GM23338 (cell line): ENCODE data around the gene PRC1. TPM values are rescaled to one million over a fixed set of nuclear protein-coding genes. Genes with fewer than 3 reads are reported as not detected.

Experiments
- ATAC-seq: fragments of 200-7000 bp; cut with Tn5 transposase; 3 replicates; pipeline ENCODE4 v1.9.1; 2020
- DNase-seq: peaks from one replicate; pipeline ENCODE4 v3.0.0-alpha.2; 2015; ENCODE audit warnings: low spot score
- H2AFZ ChIP-seq: fragments of 200-600 bp; sonication (generic); 2 replicates; pipeline ENCODE4 v1.8.0; 2016; ENCODE audit warnings: antibody characterized with exemption, mild to moderate bottlenecking, moderate library complexity
- H3F3A ChIP-seq: fragments of 200-600 bp; sonication (generic); replicated peaks from 2 replicates; pipeline ENCODE4 v1.8.0; 2017; ENCODE audit warnings: antibody characterized with exemption, mixed run types, low read depth
- H3K27ac ChIP-seq: fragments of 200-600 bp; sonication (generic); 2 replicates; pipeline ENCODE4 v1.6.1; 2016; ENCODE audit warnings: low read depth
- H3K27me3 ChIP-seq: fragments of 200-600 bp; sonication (generic); 2 replicates; pipeline ENCODE4 v1.8.0; 2016; ENCODE audit warnings: mild to moderate bottlenecking, mixed run types, moderate library complexity; ENCODE audit not compliant: insufficient read depth
- H3K36me3 ChIP-seq: fragments of 200-600 bp; sonication (generic); 2 replicates; pipeline ENCODE4 v1.8.0; 2016; ENCODE audit warnings: mild to moderate bottlenecking; ENCODE audit not compliant: insufficient read depth
- H3K4me1 ChIP-seq: fragments of 200-600 bp; sonication (generic); 2 replicates; pipeline ENCODE4 v1.8.0; 2016; ENCODE audit warnings: mild to moderate bottlenecking, moderate library complexity; ENCODE audit not compliant: insufficient read depth
- H3K4me2 ChIP-seq: fragments of 200-600 bp; sonication (generic); 2 replicates; pipeline ENCODE4 v1.7.1; 2017; ENCODE audit warnings: mixed run types
- H3K4me3 ChIP-seq: fragments of 200-600 bp; sonication (generic); 2 replicates; pipeline ENCODE4 v1.6.1; 2016; ENCODE audit warnings: mixed run types
- H3K79me2 ChIP-seq: fragments of 200-600 bp; sonication (generic); replicated peaks from 2 replicates; pipeline ENCODE4 v1.8.0; 2017; ENCODE audit warnings: mild to moderate bottlenecking; ENCODE audit not compliant: insufficient read depth
- H3K9me2 ChIP-seq: fragments of 200-600 bp; sonication (generic); 2 replicates; pipeline ENCODE4 v1.8.0; 2017; ENCODE audit not compliant: insufficient read depth
- H4K20me1 ChIP-seq: fragments of 200-600 bp; sonication (generic); replicated peaks from 2 replicates; pipeline ENCODE4 v1.8.0; 2017; ENCODE audit warnings: mild to moderate bottlenecking; ENCODE audit not compliant: insufficient read depth
- H3K27ac Mint-ChIP-seq: 2 replicates; pipeline ENCODE4 v1.8.0; 2020; ENCODE audit warnings: inconsistent platforms, mild to moderate bottlenecking, moderate library complexity, mixed read lengths
- H3K27me3 Mint-ChIP-seq: 3 replicates; pipeline ENCODE4 v1.8.0; 2022; ENCODE audit warnings: low read depth, mild to moderate bottlenecking, moderate library complexity, mixed read lengths, inconsistent platforms; ENCODE audit not compliant: insufficient read depth, poor library complexity
- H3K36me3 Mint-ChIP-seq: 3 replicates; pipeline ENCODE4 v1.8.0; 2021; ENCODE audit warnings: low read depth, mild to moderate bottlenecking, inconsistent platforms, moderate library complexity, mixed read lengths
- H3K4me1 Mint-ChIP-seq: 3 replicates; pipeline ENCODE4 v1.8.0; 2020; ENCODE audit warnings: mild to moderate bottlenecking, inconsistent platforms, mixed read lengths
- H3K4me3 Mint-ChIP-seq: 3 replicates; pipeline ENCODE4 v1.8.0; 2021; ENCODE audit warnings: moderate library complexity, mild to moderate bottlenecking, inconsistent platforms, mixed read lengths
- H3K9me3 Mint-ChIP-seq: 3 replicates; pipeline ENCODE4 v1.8.0; 2020; ENCODE audit warnings: moderate library complexity, mild to moderate bottlenecking, inconsistent platforms, mixed read lengths
- CREB1 ChIP-seq: fragments of 250-450 bp; sonication (Bioruptor Pico); IDR thresholded peaks from 2 replicates; pipeline ENCODE4 v1.5.0; 2020; ENCODE audit warnings: low read depth, mild to moderate bottlenecking, moderate library complexity
- EZH2 ChIP-seq: fragments of 200-600 bp; sonication (generic); IDR thresholded peaks from one replicate; pipeline ENCODE4 v1.8.0; 2017; ENCODE audit warnings: antibody characterized with exemption, mild to moderate bottlenecking, low read depth; ENCODE audit not compliant: unreplicated experiment
- EZH2phosphoT487 ChIP-seq: fragments of 200-600 bp; sonication (generic); IDR thresholded peaks from one replicate; pipeline ENCODE4 v1.8.1; 2018; ENCODE audit warnings: antibody characterized with exemption; ENCODE audit not compliant: unreplicated experiment
- JUNB ChIP-seq: IDR thresholded peaks from one replicate; pipeline ENCODE4 v1.6.1; 2016; ENCODE audit warnings: antibody characterized with exemption; ENCODE audit not compliant: unreplicated experiment
- NANOG ChIP-seq: IDR thresholded peaks from 2 replicates; pipeline ENCODE4 v1.6.1; 2016; ENCODE audit warnings: antibody characterized with exemption, borderline replicate concordance
- POLR2AphosphoS5 ChIP-seq: IDR thresholded peaks from 2 replicates; pipeline ENCODE4 v1.6.1; 2016; ENCODE audit warnings: antibody characterized with exemption, low read depth
- STAT1 ChIP-seq: IDR thresholded peaks from one replicate; pipeline ENCODE4 v1.6.1; 2016; ENCODE audit warnings: antibody characterized with exemption; ENCODE audit not compliant: unreplicated experiment
- ZNF114 ChIP-seq: fragments of 250-450 bp; sonication (Bioruptor Pico); IDR thresholded peaks from 2 replicates; pipeline ENCODE4 v1.5.0; 2020; ENCODE audit warnings: mild to moderate bottlenecking, moderate library complexity
- ZNF331 ChIP-seq: fragments of 250-450 bp; sonication (Bioruptor Pico); IDR thresholded peaks from 2 replicates; pipeline ENCODE4 v1.5.0; 2020; ENCODE audit warnings: low read depth, mild to moderate bottlenecking, moderate library complexity
- polyA plus RNA-seq: library from polyadenylated mRNA; unstranded; fragments of >200 nt; fragmentation: Nextera tagmentation; extraction: Ambion mirVana; gene quantifications from 2 replicates; pipeline ENCODE4 v1.2.1, GENCODE V29; 2016
- total RNA-seq: library from RNA; depleted of rRNA; stranded (reverse); fragments of >200 nt; shearing (Covaris generic); gene quantifications from 2 replicates; pipeline ENCODE4 v1.2.3, GENCODE V29; 2014
- TF ChIP-seq, protein P1 (sequence below): IDR thresholded peaks from one replicate; pipeline ENCODE4 v1.6.1; 2018; ENCODE audit warnings: antibody characterized with exemption; ENCODE audit not compliant: unreplicated experiment
- TF ChIP-seq, protein P2 (sequence below): fragments of 250-450 bp; sonication (Bioruptor Pico); IDR thresholded peaks from 2 replicates; pipeline ENCODE4 v1.5.0; 2020; ENCODE audit warnings: mild to moderate bottlenecking, moderate library complexity
- TF ChIP-seq, protein P3 (sequence below): IDR thresholded peaks from 2 replicates; pipeline ENCODE4 v1.6.1; 2016; ENCODE audit warnings: antibody characterized with exemption
- TF ChIP-seq, protein P4 (sequence below), 2 experiments: fragments of 200-600 bp in 1 of 2; sonication (generic) in 1 of 2; conservative IDR thresholded peaks; 2 replicates each; pipeline versions ENCODE4 v1.5.1 to v1.6.1; 2016 to 2017; ENCODE audit warnings: antibody characterized with exemption in 2 of 2, low read depth in 2 of 2, mild to moderate bottlenecking in 2 of 2, moderate library complexity in 1 of 2

PRC1 gene
- total and polyA plus RNA-seq, 2 experiments from 2014 or later, result 102 to 150 TPM

DNA sequence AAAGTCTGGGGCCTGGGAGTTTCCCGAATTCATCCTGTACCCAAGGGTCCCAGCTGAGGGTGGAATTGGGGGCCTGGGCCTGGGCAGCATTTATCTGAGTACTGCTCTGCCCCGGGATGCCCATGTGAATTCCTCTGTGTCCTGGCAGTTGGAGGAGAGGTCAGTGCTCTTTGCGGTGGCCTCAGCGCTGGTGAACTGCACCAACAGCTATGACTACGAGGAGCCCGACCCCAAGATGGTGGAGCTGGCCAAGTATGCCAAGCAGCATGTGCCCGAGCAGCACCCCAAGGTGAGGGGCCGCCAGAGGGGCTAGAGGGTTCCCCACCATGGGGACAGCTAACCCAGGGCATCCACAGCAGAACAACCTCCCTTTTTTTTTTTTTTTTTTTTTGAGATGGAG, 45.8 kb downstream of the PRC1 start:
- no peaks in the 10 kb centered on the region for H3K27me3 ChIP-seq
- H3K36me3 ChIP-seq, result peaks cover 14% of the 10 kb centered on the region; the same call in 1 of the 2 replicates
- no peak overlapping the region for H2AFZ ChIP-seq
- H3K4me1 Mint-ChIP-seq, result no peaks in the 10 kb centered on the region
- no peaks in the 10 kb centered on the region for H3K79me2 ChIP-seq
- H3K27ac Mint-ChIP-seq, result no peak overlapping the region
- no peak overlapping the region for H3K4me3 Mint-ChIP-seq
- no peaks in the 10 kb centered on the region for H3F3A ChIP-seq
- TF ChIP-seq ZNF331 (CRISPR knock-in tag) (no peak), CREB1 (no peak), EZH2 (no peak), JUNB (no peak), EZH2phosphoT487 (no peak), POLR2AphosphoS5 (no peak), NANOG (no peak), STAT1 (no peak), ZNF114 (CRISPR knock-in tag) (no peak)
- TF ChIP-seq, protein P1, sequence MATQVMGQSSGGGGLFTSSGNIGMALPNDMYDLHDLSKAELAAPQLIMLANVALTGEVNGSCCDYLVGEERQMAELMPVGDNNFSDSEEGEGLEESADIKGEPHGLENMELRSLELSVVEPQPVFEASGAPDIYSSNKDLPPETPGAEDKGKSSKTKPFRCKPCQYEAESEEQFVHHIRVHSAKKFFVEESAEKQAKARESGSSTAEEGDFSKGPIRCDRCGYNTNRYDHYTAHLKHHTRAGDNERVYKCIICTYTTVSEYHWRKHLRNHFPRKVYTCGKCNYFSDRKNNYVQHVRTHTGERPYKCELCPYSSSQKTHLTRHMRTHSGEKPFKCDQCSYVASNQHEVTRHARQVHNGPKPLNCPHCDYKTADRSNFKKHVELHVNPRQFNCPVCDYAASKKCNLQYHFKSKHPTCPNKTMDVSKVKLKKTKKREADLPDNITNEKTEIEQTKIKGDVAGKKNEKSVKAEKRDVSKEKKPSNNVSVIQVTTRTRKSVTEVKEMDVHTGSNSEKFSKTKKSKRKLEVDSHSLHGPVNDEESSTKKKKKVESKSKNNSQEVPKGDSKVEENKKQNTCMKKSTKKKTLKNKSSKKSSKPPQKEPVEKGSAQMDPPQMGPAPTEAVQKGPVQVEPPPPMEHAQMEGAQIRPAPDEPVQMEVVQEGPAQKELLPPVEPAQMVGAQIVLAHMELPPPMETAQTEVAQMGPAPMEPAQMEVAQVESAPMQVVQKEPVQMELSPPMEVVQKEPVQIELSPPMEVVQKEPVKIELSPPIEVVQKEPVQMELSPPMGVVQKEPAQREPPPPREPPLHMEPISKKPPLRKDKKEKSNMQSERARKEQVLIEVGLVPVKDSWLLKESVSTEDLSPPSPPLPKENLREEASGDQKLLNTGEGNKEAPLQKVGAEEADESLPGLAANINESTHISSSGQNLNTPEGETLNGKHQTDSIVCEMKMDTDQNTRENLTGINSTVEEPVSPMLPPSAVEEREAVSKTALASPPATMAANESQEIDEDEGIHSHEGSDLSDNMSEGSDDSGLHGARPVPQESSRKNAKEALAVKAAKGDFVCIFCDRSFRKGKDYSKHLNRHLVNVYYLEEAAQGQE, result no peak
- TF ChIP-seq, protein P2, sequence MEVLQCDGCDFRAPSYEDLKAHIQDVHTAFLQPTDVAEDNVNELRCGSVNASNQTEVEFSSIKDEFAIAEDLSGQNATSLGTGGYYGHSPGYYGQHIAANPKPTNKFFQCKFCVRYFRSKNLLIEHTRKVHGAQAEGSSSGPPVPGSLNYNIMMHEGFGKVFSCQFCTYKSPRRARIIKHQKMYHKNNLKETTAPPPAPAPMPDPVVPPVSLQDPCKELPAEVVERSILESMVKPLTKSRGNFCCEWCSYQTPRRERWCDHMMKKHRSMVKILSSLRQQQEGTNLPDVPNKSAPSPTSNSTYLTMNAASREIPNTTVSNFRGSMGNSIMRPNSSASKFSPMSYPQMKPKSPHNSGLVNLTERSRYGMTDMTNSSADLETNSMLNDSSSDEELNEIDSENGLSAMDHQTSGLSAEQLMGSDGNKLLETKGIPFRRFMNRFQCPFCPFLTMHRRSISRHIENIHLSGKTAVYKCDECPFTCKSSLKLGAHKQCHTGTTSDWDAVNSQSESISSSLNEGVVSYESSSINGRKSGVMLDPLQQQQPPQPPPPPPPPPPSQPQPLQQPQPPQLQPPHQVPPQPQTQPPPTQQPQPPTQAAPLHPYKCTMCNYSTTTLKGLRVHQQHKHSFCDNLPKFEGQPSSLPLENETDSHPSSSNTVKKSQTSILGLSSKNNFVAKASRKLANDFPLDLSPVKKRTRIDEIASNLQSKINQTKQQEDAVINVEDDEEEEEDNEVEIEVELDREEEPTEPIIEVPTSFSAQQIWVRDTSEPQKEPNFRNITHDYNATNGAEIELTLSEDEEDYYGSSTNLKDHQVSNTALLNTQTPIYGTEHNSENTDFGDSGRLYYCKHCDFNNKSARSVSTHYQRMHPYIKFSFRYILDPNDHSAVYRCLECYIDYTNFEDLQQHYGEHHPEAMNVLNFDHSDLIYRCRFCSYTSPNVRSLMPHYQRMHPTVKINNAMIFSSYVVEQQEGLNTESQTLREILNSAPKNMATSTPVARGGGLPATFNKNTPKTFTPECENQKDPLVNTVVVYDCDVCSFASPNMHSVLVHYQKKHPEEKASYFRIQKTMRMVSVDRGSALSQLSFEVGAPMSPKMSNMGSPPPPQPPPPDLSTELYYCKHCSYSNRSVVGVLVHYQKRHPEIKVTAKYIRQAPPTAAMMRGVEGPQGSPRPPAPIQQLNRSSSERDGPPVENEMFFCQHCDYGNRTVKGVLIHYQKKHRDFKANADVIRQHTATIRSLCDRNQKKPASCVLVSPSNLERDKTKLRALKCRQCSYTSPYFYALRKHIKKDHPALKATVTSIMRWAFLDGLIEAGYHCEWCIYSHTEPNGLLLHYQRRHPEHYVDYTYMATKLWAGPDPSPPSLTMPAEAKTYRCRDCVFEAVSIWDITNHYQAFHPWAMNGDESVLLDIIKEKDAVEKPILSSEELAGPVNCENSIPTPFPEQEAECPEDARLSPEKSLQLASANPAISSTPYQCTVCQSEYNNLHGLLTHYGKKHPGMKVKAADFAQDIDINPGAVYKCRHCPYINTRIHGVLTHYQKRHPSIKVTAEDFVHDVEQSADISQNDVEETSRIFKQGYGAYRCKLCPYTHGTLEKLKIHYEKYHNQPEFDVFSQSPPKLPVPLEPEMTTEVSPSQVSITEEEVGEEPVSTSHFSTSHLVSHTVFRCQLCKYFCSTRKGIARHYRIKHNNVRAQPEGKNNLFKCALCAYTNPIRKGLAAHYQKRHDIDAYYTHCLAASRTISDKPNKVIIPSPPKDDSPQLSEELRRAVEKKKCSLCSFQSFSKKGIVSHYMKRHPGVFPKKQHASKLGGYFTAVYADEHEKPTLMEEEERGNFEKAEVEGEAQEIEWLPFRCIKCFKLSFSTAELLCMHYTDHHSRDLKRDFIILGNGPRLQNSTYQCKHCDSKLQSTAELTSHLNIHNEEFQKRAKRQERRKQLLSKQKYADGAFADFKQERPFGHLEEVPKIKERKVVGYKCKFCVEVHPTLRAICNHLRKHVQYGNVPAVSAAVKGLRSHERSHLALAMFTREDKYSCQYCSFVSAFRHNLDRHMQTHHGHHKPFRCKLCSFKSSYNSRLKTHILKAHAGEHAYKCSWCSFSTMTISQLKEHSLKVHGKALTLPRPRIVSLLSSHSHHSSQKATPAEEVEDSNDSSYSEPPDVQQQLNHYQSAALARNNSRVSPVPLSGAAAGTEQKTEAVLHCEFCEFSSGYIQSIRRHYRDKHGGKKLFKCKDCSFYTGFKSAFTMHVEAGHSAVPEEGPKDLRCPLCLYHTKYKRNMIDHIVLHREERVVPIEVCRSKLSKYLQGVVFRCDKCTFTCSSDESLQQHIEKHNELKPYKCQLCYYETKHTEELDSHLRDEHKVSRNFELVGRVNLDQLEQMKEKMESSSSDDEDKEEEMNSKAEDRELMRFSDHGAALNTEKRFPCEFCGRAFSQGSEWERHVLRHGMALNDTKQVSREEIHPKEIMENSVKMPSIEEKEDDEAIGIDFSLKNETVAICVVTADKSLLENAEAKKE, result no peak
- TF ChIP-seq, protein P3, sequence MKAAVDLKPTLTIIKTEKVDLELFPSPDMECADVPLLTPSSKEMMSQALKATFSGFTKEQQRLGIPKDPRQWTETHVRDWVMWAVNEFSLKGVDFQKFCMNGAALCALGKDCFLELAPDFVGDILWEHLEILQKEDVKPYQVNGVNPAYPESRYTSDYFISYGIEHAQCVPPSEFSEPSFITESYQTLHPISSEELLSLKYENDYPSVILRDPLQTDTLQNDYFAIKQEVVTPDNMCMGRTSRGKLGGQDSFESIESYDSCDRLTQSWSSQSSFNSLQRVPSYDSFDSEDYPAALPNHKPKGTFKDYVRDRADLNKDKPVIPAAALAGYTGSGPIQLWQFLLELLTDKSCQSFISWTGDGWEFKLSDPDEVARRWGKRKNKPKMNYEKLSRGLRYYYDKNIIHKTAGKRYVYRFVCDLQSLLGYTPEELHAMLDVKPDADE, result no peak
- TF ChIP-seq, protein P4, sequence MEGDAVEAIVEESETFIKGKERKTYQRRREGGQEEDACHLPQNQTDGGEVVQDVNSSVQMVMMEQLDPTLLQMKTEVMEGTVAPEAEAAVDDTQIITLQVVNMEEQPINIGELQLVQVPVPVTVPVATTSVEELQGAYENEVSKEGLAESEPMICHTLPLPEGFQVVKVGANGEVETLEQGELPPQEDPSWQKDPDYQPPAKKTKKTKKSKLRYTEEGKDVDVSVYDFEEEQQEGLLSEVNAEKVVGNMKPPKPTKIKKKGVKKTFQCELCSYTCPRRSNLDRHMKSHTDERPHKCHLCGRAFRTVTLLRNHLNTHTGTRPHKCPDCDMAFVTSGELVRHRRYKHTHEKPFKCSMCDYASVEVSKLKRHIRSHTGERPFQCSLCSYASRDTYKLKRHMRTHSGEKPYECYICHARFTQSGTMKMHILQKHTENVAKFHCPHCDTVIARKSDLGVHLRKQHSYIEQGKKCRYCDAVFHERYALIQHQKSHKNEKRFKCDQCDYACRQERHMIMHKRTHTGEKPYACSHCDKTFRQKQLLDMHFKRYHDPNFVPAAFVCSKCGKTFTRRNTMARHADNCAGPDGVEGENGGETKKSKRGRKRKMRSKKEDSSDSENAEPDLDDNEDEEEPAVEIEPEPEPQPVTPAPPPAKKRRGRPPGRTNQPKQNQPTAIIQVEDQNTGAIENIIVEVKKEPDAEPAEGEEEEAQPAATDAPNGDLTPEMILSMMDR (conservative IDR thresholded peaks at IDR 0.05; ENCODE audit: low read depth in 2 of 2), result no peak
- no peak overlapping the region for H3K27ac ChIP-seq
- no peak overlapping the region for H3K4me2 ChIP-seq
- no peak overlapping the region for H3K4me3 ChIP-seq
- H3K27me3 Mint-ChIP-seq, result peaks cover 7% of the 10 kb centered on the region
- DNase-seq, result no peak
- H3K9me2 ChIP-seq, result no peaks in the 10 kb centered on the region
- no peaks in the 10 kb centered on the region for H3K9me3 Mint-ChIP-seq
- no peak for ATAC-seq
- peaks cover 73% of the 10 kb centered on the region for H3K36me3 Mint-ChIP-seq
- H4K20me1 ChIP-seq, result no peaks in the 10 kb centered on the region
- H3K4me1 ChIP-seq, result no peaks in the 10 kb centered on the region
